Stimulated activated CD4-positive, alpha-beta T cell treated with anti-CD3 and anti-CD28 coated beads, Interleukin-12 subunit alpha, Interleukin-12 subunit beta, amount 100 ng/mL, for 24 hours (primary cell): ENCODE results near the gene TMEM132D.
"Not testable (repeated sequence)": the region's sequence is repeated elsewhere in the genome, so short reads cannot be mapped to it uniquely, and the experiment has no call there.

ENCODE experiments used
- DNase-seq, 2 experiments: peaks; one replicate each; pipeline ENCODE4 v3.0.0-alpha.2; 2020; ENCODE audit warnings: low read depth in 2 of 2

TMEM132D gene

DNA sequence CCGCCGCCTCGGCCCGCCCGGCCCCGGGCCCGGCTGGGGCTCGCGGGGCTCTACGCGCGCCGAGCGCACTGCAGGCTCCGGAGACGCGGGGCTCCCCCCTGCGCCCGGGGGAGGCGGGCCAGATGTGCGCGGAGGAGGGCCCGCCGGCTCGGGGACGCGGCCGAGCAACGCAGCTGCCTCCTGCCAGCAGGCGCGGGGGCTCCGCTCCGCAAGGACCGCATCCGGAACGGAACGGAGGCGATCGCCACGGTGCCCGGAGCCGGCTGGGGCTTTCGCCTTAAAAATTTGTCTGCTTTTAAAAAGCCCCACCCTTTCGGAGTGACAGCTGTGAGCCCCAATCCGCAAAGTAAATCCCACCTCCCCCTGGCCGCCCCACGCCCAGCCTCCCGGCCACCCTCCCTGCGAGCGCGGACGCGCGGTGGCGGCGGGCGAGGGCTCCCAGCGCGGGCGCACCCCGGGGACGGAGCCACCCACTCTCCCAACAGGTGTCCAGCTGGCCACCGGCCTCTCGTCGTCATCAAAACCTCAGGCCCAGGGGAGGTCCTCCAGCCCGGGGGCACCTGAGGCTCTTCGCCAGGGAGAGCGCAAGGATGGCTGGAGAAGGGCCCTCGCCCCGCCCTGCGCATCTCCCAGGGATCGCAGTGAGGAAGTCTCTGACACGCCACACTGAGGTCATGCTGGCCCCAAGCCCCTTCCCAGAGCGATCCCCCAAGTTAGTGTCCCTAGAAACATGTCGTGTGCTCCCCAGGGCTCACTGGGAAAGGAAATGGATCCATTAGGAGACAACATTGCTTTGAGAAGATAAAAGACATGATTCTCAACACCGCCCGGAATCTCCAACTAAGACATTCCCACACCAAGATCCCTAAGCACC is at the start of gene TMEM132D:
TSS of gene TMEM132D (minus strand) at position 70 of the 874 bp plus-strand sequence.
- DNase-seq: no peak

DNA sequence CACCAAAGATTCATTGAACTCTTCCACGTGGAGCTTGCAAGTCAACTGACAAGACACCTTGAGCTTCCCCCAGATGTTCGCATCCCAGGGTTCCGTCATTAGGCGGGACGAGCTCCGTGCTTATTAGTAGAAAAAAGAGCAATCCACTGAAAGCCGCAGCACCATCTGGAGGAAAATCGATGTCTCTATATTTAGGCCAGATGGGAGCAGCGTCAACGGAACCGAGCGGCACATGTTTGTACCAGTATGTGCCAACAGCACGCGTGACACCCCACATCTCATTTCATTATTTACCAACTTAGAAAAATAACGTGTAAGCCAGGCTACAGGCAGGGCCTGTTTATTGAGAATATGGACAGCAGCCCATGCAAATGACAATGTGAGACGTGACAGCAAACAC is 45.8 kb upstream of the TMEM132D start:
- no peak for DNase-seq

DNA sequence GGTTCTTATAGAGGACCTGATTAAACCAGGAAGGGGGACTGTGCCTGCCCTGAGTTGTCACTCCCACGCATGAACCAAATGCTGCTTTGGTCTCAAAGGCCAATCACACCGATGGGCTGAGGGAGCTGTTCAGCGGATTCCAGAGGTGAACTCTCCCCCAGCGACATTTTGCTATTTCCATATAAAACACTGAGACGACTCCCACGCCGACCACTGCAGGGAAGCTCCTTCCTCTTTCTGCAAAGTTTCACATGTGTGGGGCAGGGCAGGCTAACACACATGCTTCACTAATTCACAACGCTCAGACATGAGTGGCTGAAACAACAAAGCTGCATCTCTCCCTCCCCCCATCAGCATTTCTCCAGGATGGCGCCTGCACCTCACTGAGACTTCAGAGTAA is 37.8 kb upstream of the TMEM132D start:
- no peak for DNase-seq

DNA sequence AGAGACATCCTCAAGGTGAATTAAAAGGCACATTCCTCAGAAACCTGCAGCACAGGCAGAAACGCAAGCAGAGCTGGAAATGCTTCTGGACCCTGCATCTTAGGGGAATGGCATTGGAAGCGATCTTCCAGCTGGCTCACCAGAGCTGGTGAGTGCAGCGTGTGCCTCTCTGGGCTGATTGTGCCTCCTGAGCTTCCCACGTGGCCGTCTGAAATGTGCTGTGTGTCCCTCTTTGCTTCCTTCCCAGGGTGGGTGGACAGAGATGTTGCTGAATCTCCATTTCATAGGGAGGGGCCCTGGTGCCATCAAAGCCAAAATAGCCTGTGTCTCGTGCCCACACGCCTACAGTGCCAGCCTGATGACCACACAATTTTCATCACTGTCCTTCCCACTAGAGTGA is 34.3 kb upstream of the TMEM132D start:
- DNase-seq: no peak

DNA sequence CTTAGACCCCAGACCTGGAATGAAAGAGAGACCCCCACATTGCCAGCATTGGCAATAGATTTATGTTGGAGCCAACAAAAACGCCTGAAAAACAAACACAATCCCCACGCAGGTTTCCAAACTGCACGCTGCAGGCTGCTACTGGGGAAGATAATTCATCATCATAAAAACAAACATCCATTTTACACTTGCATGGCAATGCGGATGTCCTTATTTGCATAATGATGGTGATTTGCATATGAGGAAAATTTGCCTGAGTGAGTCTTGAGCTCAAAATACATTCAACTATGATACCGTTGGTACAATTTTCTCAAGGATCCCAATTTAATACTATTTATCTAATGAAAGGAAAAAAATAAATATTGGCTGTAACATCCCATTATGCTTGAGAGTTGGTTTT is 33.6 kb upstream of the TMEM132D start:
- DNase-seq: no peak

DNA sequence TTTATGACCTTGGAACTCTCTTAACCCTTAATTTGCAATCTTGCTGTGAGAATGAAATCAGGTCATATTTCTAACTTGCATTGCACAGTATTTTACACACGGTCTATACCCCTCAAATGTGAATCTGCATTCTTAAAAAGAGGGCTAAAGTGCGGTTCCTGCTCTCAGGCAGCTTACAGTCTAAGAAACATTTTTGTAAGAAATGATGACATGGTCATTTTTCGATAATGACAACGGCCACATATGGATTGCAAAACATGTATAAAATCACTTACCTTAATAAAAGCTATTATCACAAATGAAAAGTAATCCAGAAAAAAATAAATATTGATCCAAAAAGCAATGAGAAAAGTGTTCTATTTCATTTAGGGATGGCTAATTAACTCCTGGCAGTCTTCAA is 24.8 kb upstream of the TMEM132D start:
- no peak for DNase-seq

DNA sequence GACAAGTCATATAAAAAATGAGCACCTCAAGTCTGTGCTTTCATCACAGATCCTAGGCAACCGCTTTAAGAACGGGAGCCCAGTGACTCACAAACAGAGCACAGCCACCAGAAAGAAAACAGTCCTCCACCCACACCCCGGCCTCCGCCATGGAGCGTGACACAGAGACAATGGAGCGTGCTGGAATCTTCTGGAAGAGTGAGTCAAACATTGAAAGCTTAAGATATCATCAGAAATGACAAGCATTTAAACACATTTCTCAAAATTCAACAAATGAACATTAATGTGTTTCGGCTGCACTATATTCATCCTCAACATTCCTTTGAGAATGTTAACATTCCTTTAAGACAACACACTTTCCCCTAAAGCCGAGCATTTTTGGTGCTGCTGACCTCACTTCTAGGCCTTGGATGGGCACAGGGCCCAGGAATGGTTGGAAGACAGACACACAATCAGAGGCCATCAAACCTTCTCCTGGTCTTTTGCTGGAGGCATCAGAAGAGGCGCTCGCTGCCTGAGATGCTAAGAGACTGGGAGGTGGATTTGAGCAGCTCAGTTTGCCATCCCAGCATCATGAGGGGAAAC is 23.6 kb upstream of the TMEM132D start:
- DNase-seq: no peak

DNA sequence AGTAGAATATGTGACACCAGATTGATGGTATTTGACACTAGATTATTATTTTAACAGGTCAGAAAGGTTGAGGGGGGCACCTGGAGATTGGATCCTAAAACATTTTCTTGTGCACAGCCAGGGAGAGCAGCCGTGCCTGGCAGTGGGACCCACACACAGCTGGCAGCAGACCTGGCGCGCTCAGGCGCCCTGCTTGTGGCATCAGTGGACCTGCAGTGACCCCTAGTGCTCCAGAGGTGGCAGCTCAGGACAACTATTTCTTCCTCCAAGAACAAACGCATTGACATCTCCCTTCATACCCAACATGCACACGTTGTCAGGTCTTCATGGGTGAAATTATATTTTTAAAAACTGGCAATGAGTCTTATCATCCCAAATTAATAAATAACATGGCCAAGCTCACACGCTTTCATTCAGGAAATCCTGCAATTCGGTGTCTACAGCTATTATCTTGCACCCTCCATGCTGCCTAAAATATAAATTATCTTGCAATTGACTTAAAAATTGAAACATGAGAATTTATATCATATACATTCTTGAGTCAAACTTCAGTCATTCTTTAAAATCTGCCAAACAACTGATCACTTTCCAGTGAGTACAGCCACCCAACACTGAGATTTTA is 7.7 kb upstream of the TMEM132D start:
- DNase-seq: peak in 1 of 2 experiments; percentile 5

DNA sequence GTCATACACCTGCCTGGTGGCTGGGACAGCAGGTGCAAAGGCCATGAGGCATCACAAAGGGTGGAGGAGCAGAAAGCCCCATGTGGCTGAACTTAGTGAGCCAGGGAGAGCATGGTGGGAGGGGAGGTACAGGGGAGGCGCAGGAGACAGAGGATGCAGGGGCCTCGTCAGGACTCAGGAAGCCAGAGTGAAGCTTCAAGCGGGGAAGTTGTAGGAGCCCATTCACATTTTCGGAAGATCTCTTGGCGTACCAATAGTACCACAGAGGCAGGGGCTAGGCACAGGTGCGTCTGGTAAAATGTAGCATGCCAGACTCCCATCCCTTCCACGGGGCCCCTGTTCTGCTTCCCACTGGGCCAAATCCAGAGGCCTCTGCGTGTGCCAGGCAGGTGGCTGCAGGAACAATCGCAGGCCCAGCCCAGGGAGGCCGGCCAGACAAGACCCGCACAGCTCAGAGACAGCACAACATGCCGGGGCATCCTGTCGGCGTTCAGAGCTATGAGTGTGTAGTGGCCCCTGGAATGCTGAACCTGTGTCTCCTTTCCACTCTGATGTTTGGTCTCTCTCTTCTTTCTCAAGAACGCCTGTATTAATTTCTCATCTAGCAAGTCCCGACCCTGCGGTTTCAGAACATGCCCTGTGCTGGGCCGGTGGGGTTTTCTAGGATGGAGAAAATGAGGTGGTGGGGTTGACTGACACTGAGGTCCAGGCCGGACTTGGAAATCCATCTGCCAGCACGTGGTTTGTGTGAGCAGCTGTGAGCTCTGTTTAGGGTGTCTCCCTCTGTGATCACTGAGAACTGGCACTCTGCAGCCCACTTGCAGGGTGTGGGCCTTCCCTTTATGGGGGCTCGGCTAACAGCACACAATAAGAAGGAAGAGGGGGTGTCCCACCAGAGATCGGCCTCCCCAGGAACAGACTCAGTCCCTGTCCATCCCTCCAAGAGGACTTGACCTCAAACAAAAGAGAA is 5.5 kb upstream of the TMEM132D start:
- DNase-seq: no peak

DNA sequence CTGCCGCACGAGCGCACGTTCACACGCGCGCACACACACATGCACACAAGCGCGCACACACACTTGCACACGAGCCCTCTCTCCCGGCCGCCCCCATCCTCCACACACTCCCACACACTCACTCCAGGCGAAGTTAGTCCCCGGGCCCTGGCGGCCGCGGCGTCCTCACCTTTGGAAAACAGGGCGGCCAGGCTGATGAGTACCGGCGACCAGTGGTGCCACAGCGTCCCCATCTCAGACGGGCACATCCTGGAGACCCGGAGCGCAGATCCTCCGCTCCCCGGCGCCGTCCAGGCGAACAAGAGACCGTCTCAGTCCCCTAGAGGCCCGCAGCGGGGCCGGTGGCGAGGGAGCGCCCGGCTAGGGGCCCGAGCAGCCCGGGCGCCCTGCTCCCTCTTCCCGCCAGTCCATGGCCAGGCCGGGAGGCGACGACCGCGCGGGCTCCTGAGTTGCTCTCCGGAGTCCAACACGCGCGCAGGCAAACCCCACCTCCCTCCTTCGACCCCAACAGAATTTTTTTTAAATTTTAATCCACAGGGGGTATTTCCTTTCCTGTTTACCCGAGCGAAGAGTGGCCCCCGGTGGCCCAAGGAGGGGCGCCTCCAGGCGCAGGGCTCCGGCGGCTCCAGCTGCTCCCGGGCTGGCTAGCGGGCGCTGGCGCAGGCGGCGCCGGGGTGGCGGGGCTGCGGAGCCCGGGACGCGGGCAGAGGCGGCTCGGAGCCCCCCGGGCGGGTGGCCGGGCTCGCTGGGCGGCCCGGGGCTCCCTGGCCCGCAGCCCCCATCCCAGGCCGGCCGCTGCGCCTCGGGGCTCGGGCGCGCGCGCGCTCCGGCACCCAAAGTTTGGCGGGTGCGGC is 506 bp downstream of the TMEM132D start:
- no peak for DNase-seq

DNA sequence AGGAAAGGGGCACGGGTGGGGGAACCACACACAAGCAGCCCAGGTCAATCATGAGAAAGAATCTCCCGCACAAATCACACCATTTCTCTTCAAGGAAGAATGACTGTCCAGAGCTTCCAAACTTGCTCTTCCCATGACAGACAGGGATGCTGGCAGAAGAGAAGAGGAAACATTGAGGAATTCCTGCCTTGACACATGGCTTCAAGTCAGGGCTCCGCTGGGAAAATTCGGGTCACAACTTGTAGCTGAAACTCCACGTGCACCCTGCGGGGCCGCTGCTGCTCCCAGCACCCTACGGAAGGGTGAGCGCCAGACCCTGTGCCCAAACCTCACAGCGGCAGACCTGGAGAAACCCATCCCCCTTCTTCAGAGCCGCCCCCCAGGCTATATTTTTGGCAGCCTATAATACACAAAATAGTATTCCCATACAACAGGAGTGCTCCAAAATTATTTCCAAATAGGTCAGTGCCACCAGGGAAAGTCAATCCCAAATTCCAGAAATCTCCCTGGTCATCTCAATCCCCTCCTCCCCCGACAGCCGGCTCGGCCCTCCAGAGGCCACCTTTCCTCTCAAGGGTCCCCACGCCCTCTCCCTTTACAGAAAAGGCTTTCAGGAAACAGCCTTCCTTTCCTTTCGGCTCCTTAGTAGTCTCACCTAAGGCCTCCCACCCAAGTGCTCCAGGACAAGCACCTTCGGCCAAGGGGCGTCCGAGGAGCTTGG is 1.3 kb downstream of the TMEM132D start:
- DNase-seq: no peak

DNA sequence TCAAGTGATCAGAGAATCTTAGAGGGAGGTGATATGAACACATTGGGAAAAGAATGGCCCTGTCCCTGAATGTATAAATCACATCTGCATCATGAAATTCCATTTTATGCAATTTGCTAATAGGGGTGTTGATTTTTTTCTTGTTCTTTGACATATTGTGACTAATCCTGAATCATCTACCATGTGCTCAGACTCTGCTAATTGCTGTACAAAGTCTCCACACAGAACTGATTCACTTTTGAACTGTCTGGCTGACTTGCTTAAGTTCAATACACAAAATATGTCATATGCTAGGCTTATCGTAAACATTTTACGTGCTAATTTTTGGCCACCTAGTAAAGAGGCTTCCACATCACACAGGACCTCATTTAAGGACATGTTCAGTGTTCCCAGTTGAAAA is 2.6 kb downstream of the TMEM132D start:
- DNase-seq: no peak

DNA sequence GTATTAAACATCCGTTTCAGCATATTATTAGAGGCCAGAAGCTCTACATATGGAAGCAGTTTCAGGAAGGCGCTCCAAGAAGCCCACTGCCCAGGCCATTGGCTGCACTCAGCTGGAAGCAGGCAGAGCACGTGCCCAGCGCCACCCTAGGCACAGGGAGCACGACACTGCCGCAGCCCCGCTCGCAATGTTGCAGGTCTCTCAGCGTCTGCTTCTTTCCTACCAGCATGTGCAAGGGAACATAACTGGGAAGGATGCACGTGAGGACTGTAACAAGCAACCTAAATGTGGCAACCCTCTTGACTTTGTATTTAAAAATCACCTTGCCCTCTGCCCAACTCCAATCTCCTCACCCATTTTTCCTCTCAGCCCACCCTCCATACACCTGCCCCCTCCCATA is 3.5 kb downstream of the TMEM132D start:
- DNase-seq: no peak

DNA sequence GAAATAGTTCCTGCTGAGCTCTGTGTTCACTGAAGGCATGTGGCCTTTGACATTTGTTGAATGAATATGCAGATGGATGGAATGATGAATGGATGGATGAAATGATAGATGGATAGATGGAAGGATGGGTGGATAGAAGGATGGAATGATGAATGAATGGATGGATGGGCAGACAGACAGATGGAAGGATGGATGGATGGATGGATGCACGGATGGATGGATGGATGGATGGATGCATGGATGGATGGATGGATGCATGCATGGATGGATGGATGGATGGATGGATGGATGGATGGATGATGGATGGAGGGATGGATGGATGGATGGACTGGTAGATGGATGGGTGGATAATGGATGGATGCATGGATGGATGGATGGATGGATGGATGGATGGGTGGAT is 4.8 kb downstream of the TMEM132D start:
- DNase-seq: not testable (repeated sequence)

DNA sequence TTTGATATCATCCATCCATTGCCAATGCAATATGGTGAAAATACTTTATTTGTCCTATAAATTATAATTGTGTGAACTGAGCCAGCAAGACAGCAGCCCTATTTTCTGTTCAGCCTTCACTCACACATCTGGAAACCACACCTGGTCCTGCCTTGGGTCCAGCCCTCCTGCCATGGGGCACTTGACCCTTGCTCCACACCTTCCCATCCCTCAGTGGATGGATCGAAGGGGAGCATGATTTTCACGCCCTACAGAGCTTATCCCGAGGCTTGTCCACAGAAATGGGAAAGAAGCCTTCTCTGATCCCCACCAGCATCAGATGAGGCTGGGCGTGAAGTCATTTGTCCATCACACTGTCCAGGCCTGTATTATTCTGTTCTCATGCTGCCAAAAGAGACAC is 10.1 kb downstream of the TMEM132D start:
- DNase-seq: no peak

DNA sequence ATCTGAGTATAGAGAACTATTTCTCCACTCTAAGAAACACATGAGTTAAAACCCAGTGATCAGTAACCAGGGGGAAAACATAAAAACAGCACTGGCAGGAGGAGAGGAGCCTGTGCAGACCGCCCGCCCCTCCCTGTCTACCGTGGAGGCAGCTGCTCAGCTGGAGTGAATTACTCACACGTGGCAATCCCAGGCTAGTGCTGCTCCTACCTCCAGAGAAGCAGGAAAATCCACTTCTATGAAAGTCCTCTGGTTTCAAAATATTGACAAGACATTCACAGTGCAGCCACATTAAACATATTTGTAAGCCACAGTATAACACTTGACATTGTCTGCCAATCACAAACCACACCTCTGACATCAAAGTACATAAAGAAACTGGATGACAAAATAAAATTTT is 16.7 kb downstream of the TMEM132D start:
- DNase-seq: no peak

DNA sequence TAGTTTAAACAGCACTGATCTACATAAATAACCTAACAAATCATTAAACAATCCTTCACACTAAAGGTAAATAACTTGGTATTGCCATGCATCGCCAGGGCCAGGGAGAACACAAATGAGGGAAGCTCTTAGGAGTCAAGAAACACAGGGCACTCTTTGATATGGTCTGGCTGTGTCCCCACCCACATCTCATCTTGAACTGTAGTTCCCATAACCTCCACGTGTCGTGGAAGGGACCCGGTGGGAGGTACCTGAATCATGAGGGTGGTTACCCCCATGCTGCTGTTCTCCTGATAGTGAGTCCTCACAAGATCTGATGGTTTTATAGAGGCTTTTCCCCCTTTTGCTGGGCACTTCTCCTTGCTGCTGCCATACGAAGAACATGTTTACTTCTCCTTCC is 17.3 kb downstream of the TMEM132D start:
- no peak for DNase-seq

DNA sequence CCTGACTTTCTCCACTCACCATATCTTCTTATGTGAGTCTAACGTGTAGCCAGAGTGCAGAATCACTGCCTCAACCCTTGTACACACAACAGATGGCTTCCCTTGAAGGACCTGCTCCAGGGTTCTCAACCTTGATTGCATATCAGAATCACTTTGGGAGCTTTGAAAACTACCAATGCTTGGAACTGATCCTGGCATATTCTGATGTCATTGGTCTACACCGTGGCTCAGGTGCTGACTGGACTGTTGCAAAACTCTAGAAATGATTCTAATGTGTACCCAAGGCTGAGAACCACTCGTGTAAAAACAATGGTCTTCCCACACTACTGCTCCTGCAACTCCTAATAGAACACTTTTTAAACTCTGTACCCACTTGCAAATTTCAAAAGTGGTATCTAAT is 18.5 kb downstream of the TMEM132D start:
- DNase-seq: no peak

DNA sequence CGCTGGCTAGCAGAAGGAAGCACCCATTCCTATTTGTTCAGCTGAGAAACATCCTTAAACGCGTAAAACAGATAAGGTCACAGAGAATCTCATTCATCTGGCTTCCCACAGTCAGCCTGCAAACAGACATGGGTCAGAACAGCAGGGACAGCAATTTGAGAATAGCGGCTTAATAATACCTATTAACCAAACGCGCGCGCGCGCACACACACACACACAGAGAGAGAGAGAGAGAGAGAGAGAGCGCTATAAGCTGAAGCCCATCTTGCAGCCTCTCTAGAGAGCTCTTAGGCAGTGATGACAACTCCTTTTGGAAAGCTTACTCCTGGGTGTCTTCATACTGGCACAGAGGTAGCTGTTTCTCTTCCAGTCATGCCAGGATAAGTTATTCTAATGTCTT is 26.4 kb downstream of the TMEM132D start:
- DNase-seq: no peak

DNA sequence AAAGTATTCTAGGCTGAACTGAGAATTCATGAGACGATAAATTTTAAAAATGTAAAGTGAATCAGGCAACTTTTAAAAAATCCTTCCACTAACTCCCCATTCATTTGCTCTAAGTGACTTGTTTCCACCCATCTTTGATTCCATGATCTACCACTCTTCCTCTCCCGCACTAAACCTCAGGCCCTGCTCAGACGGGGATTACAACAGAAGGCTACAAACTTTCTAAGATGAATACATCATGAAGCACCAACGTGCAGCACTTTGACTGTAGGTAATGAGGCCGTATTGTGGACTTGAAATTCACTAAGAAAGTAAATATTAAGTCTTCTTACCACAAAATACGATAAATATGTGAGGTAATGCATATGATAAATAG is 30.0 kb downstream of the TMEM132D start:
- no peak for DNase-seq
